Activated naive CD4-positive, alpha-beta T cell treated with anti-CD3 and anti-CD28 coated beads, Interleukin-2, amount 50 U/mL, for 24 hours (primary cell): Measurements from ENCODE around the gene ZNF334.

Experiments used
- H3K27ac Mint-ChIP-seq: one replicate; pipeline ENCODE4 v1.8.0; 2021; ENCODE audit warnings: mild to moderate bottlenecking, mixed read lengths
- H3K27me3 Mint-ChIP-seq: one replicate; pipeline ENCODE4 v1.8.0; 2021; ENCODE audit warnings: mixed read lengths
- H3K36me3 Mint-ChIP-seq: one replicate; pipeline ENCODE4 v1.8.0; 2021; ENCODE audit warnings: mixed read lengths
- H3K4me1 Mint-ChIP-seq: one replicate; pipeline ENCODE4 v1.8.0; 2021; ENCODE audit warnings: mixed read lengths
- H3K4me3 Mint-ChIP-seq: one replicate; pipeline ENCODE4 v1.8.0; 2021; ENCODE audit warnings: mild to moderate bottlenecking, mixed read lengths
- H3K9me3 Mint-ChIP-seq: one replicate; pipeline ENCODE4 v1.8.0; 2021; ENCODE audit warnings: mixed read lengths

Gene ZNF334

GRCh38 chr20:46549188-46549972 lies 36.0 kb upstream of the ZNF334 start:
- Mint-ChIP-seq H3K9me3 (no peaks in the 10 kb centered on the region), H3K27ac (no peak overlapping the region), H3K27me3 (no peaks in the 10 kb centered on the region), H3K4me3 (no peak overlapping the region), H3K4me1 (peaks cover 11% of the 10 kb centered on the region), H3K36me3 (no peaks in the 10 kb centered on the region)

GRCh38 chr20:46548688-46549087 lies 35.3 kb upstream of the ZNF334 start:
- H3K36me3 Mint-ChIP-seq: no peaks in the 10 kb centered on the region
- H3K4me1 Mint-ChIP-seq: peaks cover 11% of the 10 kb centered on the region
- H3K27ac Mint-ChIP-seq: no peak overlapping the region
- no peak overlapping the region for H3K4me3 Mint-ChIP-seq
- no peaks in the 10 kb centered on the region for H3K27me3 Mint-ChIP-seq
- no peaks in the 10 kb centered on the region for H3K9me3 Mint-ChIP-seq

- Mint-ChIP-seq H3K4me1 (peaks cover 7% of the 10 kb centered on the region), H3K4me3 (no peak overlapping the region), H3K27me3 (peaks cover 1% of the 10 kb centered on the region), H3K36me3 (no peaks in the 10 kb centered on the region), H3K27ac (no peak overlapping the region), H3K9me3 (no peaks in the 10 kb centered on the region)
Observed at GRCh38 chr20:46547995-46548394, 34.6 kb upstream of the ZNF334 start.

- peaks cover 3% of the 10 kb centered on the region for H3K27me3 Mint-ChIP-seq
Observed at GRCh38 chr20:46546936-46547335, 33.6 kb upstream of the ZNF334 start.

GRCh38 chr20:46546298-46546697 lies 32.9 kb upstream of the ZNF334 start:
- Mint-ChIP-seq H3K36me3 (no peaks in the 10 kb centered on the region), H3K27me3 (peaks cover 3% of the 10 kb centered on the region), H3K27ac (no peak overlapping the region), H3K9me3 (no peaks in the 10 kb centered on the region), H3K4me1 (no peaks in the 10 kb centered on the region), H3K4me3 (no peak overlapping the region)

More at GRCh38 chr20:46546936-46547335, 33.6 kb upstream of the ZNF334 start:
- Mint-ChIP-seq H3K4me1 (no peaks in the 10 kb centered on the region), H3K36me3 (no peaks in the 10 kb centered on the region), H3K4me3 (no peak overlapping the region), H3K9me3 (no peaks in the 10 kb centered on the region), H3K27ac (no peak overlapping the region)

- Mint-ChIP-seq H3K27ac (no peak overlapping the region), H3K4me1 (no peaks in the 10 kb centered on the region)
Observed at GRCh38 chr20:46545827-46546138, 32.4 kb upstream of the ZNF334 start.

GRCh38 chr20:46545077-46545826 lies 31.9 kb upstream of the ZNF334 start:
- Mint-ChIP-seq H3K4me3 (no peak overlapping the region), H3K9me3 (no peaks in the 10 kb centered on the region), H3K4me1 (no peaks in the 10 kb centered on the region), H3K36me3 (no peaks in the 10 kb centered on the region), H3K27me3 (peaks cover 3% of the 10 kb centered on the region), H3K27ac (no peak overlapping the region)

More at GRCh38 chr20:46545827-46546138, 32.4 kb upstream of the ZNF334 start:
- no peak overlapping the region for H3K4me3 Mint-ChIP-seq
- no peaks in the 10 kb centered on the region for H3K36me3 Mint-ChIP-seq
- H3K27me3 Mint-ChIP-seq: peaks cover 3% of the 10 kb centered on the region
- no peaks in the 10 kb centered on the region for H3K9me3 Mint-ChIP-seq

- Mint-ChIP-seq H3K9me3 (no peaks in the 10 kb centered on the region), H3K4me3 (no peak overlapping the region), H3K4me1 (no peaks in the 10 kb centered on the region), H3K36me3 (no peaks in the 10 kb centered on the region), H3K27ac (no peak overlapping the region), H3K27me3 (peaks cover 3% of the 10 kb centered on the region)
Observed at GRCh38 chr20:46544576-46544975, 31.2 kb upstream of the ZNF334 start.

GRCh38 chr20:46543959-46544358 lies 30.6 kb upstream of the ZNF334 start:
- Mint-ChIP-seq H3K27ac (no peak overlapping the region), H3K4me1 (no peaks in the 10 kb centered on the region), H3K36me3 (no peaks in the 10 kb centered on the region), H3K9me3 (no peaks in the 10 kb centered on the region), H3K4me3 (no peak overlapping the region), H3K27me3 (peaks cover 6% of the 10 kb centered on the region)

- no peaks in the 10 kb centered on the region for H3K4me1 Mint-ChIP-seq
- H3K27ac Mint-ChIP-seq: no peak overlapping the region
- H3K4me3 Mint-ChIP-seq: no peak overlapping the region
- no peaks in the 10 kb centered on the region for H3K36me3 Mint-ChIP-seq
- peaks cover 9% of the 10 kb centered on the region for H3K27me3 Mint-ChIP-seq
- no peaks in the 10 kb centered on the region for H3K9me3 Mint-ChIP-seq
Observed at GRCh38 chr20:46543033-46543432, 29.7 kb upstream of the ZNF334 start.

- H3K27me3 Mint-ChIP-seq: peaks cover 9% of the 10 kb centered on the region
- no peaks in the 10 kb centered on the region for H3K36me3 Mint-ChIP-seq
- no peak overlapping the region for H3K4me3 Mint-ChIP-seq
- H3K4me1 Mint-ChIP-seq: no peaks in the 10 kb centered on the region
- H3K9me3 Mint-ChIP-seq: no peaks in the 10 kb centered on the region
- H3K27ac Mint-ChIP-seq: no peak overlapping the region
Observed at GRCh38 chr20:46541229-46541935, 28.0 kb upstream of the ZNF334 start.

GRCh38 chr20:46539113-46539512 lies 25.8 kb upstream of the ZNF334 start:
- no peaks in the 10 kb centered on the region for H3K36me3 Mint-ChIP-seq
- no peak overlapping the region for H3K27ac Mint-ChIP-seq
- no peak overlapping the region for H3K4me3 Mint-ChIP-seq
- H3K27me3 Mint-ChIP-seq: peaks cover 10% of the 10 kb centered on the region
- H3K9me3 Mint-ChIP-seq: no peaks in the 10 kb centered on the region
- no peaks in the 10 kb centered on the region for H3K4me1 Mint-ChIP-seq

GRCh38 chr20:46530640-46531039 lies 17.3 kb upstream of the ZNF334 start:
- Mint-ChIP-seq H3K4me1 (no peaks in the 10 kb centered on the region), H3K9me3 (no peaks in the 10 kb centered on the region), H3K27me3 (peaks cover 6% of the 10 kb centered on the region), H3K4me3 (no peak overlapping the region), H3K27ac (no peak overlapping the region), H3K36me3 (no peaks in the 10 kb centered on the region)

- H3K27ac Mint-ChIP-seq: no peak overlapping the region
- no peaks in the 10 kb centered on the region for H3K9me3 Mint-ChIP-seq
- H3K4me1 Mint-ChIP-seq: no peaks in the 10 kb centered on the region
Observed at GRCh38 chr20:46523696-46524328, 10.5 kb upstream of the ZNF334 start.

GRCh38 chr20:46523108-46523507 lies 9.7 kb upstream of the ZNF334 start:
- no peaks in the 10 kb centered on the region for H3K36me3 Mint-ChIP-seq
- no peak overlapping the region for H3K27ac Mint-ChIP-seq
- no peaks in the 10 kb centered on the region for H3K9me3 Mint-ChIP-seq
- no peaks in the 10 kb centered on the region for H3K4me1 Mint-ChIP-seq
- H3K27me3 Mint-ChIP-seq: peaks cover 15% of the 10 kb centered on the region
- H3K4me3 Mint-ChIP-seq: no peak overlapping the region

More at GRCh38 chr20:46523696-46524328, 10.5 kb upstream of the ZNF334 start:
- Mint-ChIP-seq H3K4me3 (no peak overlapping the region), H3K27me3 (peaks cover 15% of the 10 kb centered on the region), H3K36me3 (no peaks in the 10 kb centered on the region)
